Parathyroid adenoma (tissue), 2 donors: ENCODE data around the gene RECQL5.

Source experiments
- H2AFZ ChIP-seq: fragments of 300-600 bp; sonication (generic); one replicate; pipeline ENCODE4 v1.7.0; 2017; ENCODE audit warnings: antibody characterized with exemption, mild to moderate bottlenecking
- H3K27ac ChIP-seq: fragments of 300-600 bp; sonication (generic); one replicate; pipeline ENCODE4 v1.7.0; 2017
- H3K27me3 ChIP-seq: fragments of 300-600 bp; sonication (generic); one replicate; pipeline ENCODE4 v1.7.0; 2017; ENCODE audit warnings: low read length; ENCODE audit not compliant: control insufficient read depth, insufficient read depth
- H3K36me3 ChIP-seq: fragments of 300-600 bp; sonication (generic); one replicate; pipeline ENCODE4 v1.7.0; 2017; ENCODE audit warnings: low read length; ENCODE audit not compliant: control insufficient read depth, insufficient read depth
- H3K4me1 ChIP-seq: fragments of 300-600 bp; sonication (generic); one replicate; pipeline ENCODE4 v1.7.0; 2017; ENCODE audit warnings: control low read depth
- H3K4me2 ChIP-seq: fragments of 300-600 bp; sonication (generic); one replicate; pipeline ENCODE4 v1.7.0; 2017; ENCODE audit warnings: low read length
- H3K4me3 ChIP-seq: fragments of 300-600 bp; sonication (generic); one replicate; pipeline ENCODE4 v1.7.0; 2017; ENCODE audit warnings: low read depth, low read length
- H3K79me2 ChIP-seq: fragments of 300-600 bp; sonication (generic); one replicate; pipeline ENCODE4 v1.7.0; 2017; ENCODE audit warnings: control low read depth
- H3K9ac ChIP-seq: fragments of 300-600 bp; sonication (generic); one replicate; pipeline ENCODE4 v1.7.0; 2017; ENCODE audit warnings: mild to moderate bottlenecking
- H3K9me3 ChIP-seq: fragments of 300-600 bp; sonication (generic); one replicate; pipeline ENCODE4 v1.7.0; 2017; ENCODE audit warnings: low read length; ENCODE audit not compliant: control insufficient read depth
- TF ChIP-seq, protein P1 (sequence below): fragments of 300-600 bp; sonication (generic); IDR thresholded peaks from one replicate; pipeline ENCODE4 v1.7.0; 2017; ENCODE audit warnings: antibody characterized with exemption, mild to moderate bottlenecking
- donor health status: primary hyperparathyroidism.

Gene RECQL5

DNA sequence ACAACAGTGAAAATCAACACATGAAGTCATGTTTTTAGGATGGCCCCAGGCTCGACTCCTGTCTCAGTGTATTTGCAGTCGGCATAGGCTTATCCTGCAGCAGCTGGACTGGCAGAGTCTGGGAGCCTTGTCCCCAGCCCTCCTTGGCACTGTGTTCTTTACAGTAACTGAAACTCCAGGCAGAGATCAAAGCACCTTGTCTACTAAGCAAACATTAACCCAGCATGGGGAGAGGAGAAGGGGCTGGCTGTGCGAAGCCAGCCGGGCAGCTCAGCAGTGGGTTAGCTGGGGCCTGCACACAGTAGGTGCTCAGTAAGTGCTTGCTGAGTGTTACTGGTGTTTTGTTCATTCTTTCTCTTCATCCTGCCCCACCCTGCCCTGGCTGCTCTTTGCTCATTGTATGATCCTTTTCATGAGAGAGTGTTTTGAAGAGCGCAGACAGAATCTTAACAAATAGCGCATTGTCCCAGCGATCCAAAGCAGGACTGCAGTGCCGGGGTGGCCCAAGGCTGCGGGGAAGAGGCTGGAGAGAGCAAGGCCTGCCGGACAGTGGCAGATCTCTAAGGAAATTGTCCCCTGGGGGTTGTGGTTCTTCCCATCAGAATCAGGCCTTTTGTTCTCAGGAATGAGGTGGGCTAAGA, 30.8 kb upstream of the RECQL5 start:
- Histone ChIP-seq H3K27me3 (no peaks in the 10 kb centered on the region), H3K4me1 (peaks cover 7% of the 10 kb centered on the region), H3K9me3 (no peaks in the 10 kb centered on the region), H3K27ac (no peak overlapping the region), H3K79me2 (peaks cover 21% of the 10 kb centered on the region), H3K4me3 (no peak overlapping the region), H3K9ac (no peak overlapping the region), H3K36me3 (no peaks in the 10 kb centered on the region), H2AFZ (no peak overlapping the region), H3K4me2 (no peak overlapping the region)
- TF ChIP-seq, protein P1, sequence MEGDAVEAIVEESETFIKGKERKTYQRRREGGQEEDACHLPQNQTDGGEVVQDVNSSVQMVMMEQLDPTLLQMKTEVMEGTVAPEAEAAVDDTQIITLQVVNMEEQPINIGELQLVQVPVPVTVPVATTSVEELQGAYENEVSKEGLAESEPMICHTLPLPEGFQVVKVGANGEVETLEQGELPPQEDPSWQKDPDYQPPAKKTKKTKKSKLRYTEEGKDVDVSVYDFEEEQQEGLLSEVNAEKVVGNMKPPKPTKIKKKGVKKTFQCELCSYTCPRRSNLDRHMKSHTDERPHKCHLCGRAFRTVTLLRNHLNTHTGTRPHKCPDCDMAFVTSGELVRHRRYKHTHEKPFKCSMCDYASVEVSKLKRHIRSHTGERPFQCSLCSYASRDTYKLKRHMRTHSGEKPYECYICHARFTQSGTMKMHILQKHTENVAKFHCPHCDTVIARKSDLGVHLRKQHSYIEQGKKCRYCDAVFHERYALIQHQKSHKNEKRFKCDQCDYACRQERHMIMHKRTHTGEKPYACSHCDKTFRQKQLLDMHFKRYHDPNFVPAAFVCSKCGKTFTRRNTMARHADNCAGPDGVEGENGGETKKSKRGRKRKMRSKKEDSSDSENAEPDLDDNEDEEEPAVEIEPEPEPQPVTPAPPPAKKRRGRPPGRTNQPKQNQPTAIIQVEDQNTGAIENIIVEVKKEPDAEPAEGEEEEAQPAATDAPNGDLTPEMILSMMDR, result no peak

GRCh38 chr17:75695830-75696271, 28.9 kb upstream of the RECQL5 start:
- no peaks in the 10 kb centered on the region for H3K36me3 ChIP-seq
- no peaks in the 10 kb centered on the region for H3K27me3 ChIP-seq
- H3K4me3 ChIP-seq, result no peak overlapping the region
- no peak overlapping the region for H3K4me2 ChIP-seq
- H3K27ac ChIP-seq, result no peak overlapping the region
- no peak overlapping the region for H3K9ac ChIP-seq
- TF ChIP-seq, protein P1, result no peak
- no peak overlapping the region for H2AFZ ChIP-seq
- peaks cover 7% of the 10 kb centered on the region for H3K4me1 ChIP-seq
- H3K79me2 ChIP-seq, result peaks cover 39% of the 10 kb centered on the region
- no peaks in the 10 kb centered on the region for H3K9me3 ChIP-seq

DNA sequence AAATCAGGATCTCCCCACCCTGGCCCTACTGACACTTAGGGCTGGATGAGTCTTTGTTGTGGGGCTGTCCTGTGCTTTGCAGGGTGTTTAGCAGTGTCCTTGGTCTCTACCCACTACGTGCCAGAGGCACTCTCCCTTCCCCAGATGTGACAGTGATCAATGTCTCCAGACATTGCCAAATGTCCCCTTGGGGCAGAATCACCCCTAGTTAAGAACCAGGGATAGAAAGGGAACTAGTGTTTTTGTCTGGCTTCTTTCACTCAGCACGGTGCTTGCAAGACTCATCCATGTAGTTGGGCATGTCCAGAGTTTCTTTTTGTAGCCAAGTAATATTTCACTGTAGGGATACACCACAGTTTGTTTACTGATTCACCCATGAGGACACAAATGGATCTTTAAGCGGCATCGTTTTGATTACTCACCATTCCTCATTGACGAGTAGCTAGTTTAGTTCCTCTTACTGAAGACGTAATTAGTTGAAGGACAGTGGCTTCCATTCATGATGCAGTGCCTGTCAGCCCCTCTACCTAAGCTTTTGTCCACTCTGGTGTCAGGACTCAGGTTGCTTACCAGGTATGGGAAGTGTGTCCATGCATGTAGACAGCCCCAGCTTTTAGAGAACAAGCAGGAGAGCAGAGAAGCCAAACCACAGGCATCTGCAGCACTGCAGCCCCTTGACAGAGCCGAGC, 28.3 kb upstream of the RECQL5 start:
- no peaks in the 10 kb centered on the region for H3K36me3 ChIP-seq
- TF ChIP-seq, protein P1, result no peak
- H2AFZ ChIP-seq, result no peak overlapping the region
- no peak overlapping the region for H3K4me3 ChIP-seq
- no peak overlapping the region for H3K4me2 ChIP-seq
- H3K9me3 ChIP-seq, result no peaks in the 10 kb centered on the region
- peaks cover 44% of the 10 kb centered on the region for H3K79me2 ChIP-seq
- no peak overlapping the region for H3K27ac ChIP-seq
- H3K4me1 ChIP-seq, result peaks cover 7% of the 10 kb centered on the region
- no peaks in the 10 kb centered on the region for H3K27me3 ChIP-seq
- no peak overlapping the region for H3K9ac ChIP-seq

GRCh38 chr17:75694536-75694935, 27.6 kb upstream of the RECQL5 start:
- Histone ChIP-seq H3K27ac (no peak overlapping the region), H3K36me3 (no peaks in the 10 kb centered on the region), H3K4me2 (no peak overlapping the region), H2AFZ (no peak overlapping the region), H3K27me3 (no peaks in the 10 kb centered on the region), H3K4me3 (no peak overlapping the region), H3K4me1 (peaks cover 2% of the 10 kb centered on the region), H3K9ac (no peak overlapping the region), H3K79me2 (peaks cover 50% of the 10 kb centered on the region), H3K9me3 (no peaks in the 10 kb centered on the region)
- TF ChIP-seq, protein P1, result no peak
